Measurements from ENCODE around the gene YEATS2. TPM values are rescaled to one million over a fixed set of nuclear protein-coding genes. Genes with fewer than 3 reads are reported as not detected.

YEATS2 gene
- polyA plus RNA-seq, 2 of the 4 experiments (the other 2 are of a cell fraction) = 11.2 to 15.3 TPM

DNA sequence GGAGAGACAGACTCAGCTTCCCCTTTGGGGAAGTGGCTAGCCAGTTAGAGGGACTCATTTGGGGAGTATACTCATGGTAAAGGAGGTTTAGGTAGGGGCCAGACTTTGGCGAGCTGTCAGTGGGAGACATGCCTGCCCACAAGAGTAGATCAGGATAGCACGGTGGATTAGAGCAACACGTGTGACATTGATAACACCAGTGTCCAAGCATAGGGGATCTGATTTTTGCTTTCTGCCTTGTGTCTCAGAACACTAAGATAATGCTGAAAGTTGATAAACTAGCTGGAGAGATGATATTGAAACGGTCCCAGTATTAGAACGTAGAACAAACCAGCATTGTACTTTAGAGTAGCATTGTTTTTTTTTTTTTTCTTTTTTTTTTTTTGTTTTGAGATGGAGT lies 101.9 kb downstream of the YEATS2 start:
- 90% methylated on average over 5 of the region's 5 CpGs for WGBS (ENCODE audit: missing lambda C conversion rate)
- H3K27ac ChIP-seq = no peak overlapping the region
- DNase-seq (ENCODE audit: low read depth in 1 of 2, low spot score in 1 of 2) (no peak), FAIRE-seq (no peak), ATAC-seq (no peak)
- no peaks in the 10 kb centered on the region for H3K4me1 ChIP-seq
- no peak overlapping the region for H3K4me3 ChIP-seq
- ChIA-PET POLR2A (no interaction called here), CTCF (no interaction called here)
- no peak overlapping the region for H3K4me2 ChIP-seq
- H3K9me3 ChIP-seq = no peaks in the 10 kb centered on the region
- no peak for TF ChIP-seq POLR2A (IDR thresholded peaks at IDR 0.05; ENCODE audit: low read length)
- TF ChIP-seq, protein P1, sequence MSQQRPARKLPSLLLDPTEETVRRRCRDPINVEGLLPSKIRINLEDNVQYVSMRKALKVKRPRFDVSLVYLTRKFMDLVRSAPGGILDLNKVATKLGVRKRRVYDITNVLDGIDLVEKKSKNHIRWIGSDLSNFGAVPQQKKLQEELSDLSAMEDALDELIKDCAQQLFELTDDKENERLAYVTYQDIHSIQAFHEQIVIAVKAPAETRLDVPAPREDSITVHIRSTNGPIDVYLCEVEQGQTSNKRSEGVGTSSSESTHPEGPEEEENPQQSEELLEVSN (IDR thresholded peaks at IDR 0.05; ENCODE audit: borderline replicate concordance, low read depth) = no peak
- TF ChIP-seq NFE2L2 (conservative IDR thresholded peaks at IDR 0.05; ENCODE audit: low read length) = no peak
- no peak for TF ChIP-seq ZC3H11A (IDR thresholded peaks at IDR 0.05)
- no peak for TF ChIP-seq CHD4 (IDR thresholded peaks at IDR 0.05; ENCODE audit: borderline replicate concordance)
- TF ChIP-seq ESRRA (IDR thresholded peaks at IDR 0.05; ENCODE audit: borderline replicate concordance, low read length) = no peak

GRCh38 chr3:183800243-183800863 lies 102.8 kb downstream of the YEATS2 start:
- no peak overlapping the region for H3K4me3 ChIP-seq
- TF ChIP-seq JUNB (IDR thresholded peaks at IDR 0.05) = no peak
- no peak for TF ChIP-seq POLR2A (IDR thresholded peaks at IDR 0.05; ENCODE audit: low read length)
- TF ChIP-seq EHF (CRISPR knock-in tag; IDR thresholded peaks at IDR 0.05) = no peak
- TF ChIP-seq RAD21 (conservative IDR thresholded peaks at IDR 0.05 in 1 of 2, IDR thresholded peaks at IDR 0.05 in 1 of 2) = no peak
- no peak for TF ChIP-seq EP300 (IDR thresholded peaks at IDR 0.05)
- TF ChIP-seq, protein P1 (IDR thresholded peaks at IDR 0.05; ENCODE audit: borderline replicate concordance, low read depth) = no peak
- no peak for TF ChIP-seq FOSL2 (IDR thresholded peaks at IDR 0.05)
- no peak for TF ChIP-seq FOSL2 (CRISPR knock-in tag; IDR thresholded peaks at IDR 0.05)
- H3K27ac ChIP-seq = no peak overlapping the region
- POLR2A ChIA-PET = no interaction called here
- no peak overlapping the region for H3K4me2 ChIP-seq
- H3K9me3 ChIP-seq = no peaks in the 10 kb centered on the region
- WGBS (ENCODE audit: missing lambda C conversion rate) = 92% methylated on average over 8 of the region's 8 CpGs
- H3K4me1 ChIP-seq = no peaks in the 10 kb centered on the region
- CTCF ChIA-PET = interaction anchor here (1.4 to 1.5 kb wide), 2 partner anchors 17 to 26 kb away, joined by 3 read pairs; no protein-coding TSS in a partner anchor
- ATAC-seq = no peak; a peak in 1 of 6 replicates
- DNase-seq (ENCODE audit: low read depth in 1 of 2, low spot score in 1 of 2) = no peak
- FAIRE-seq = no peak

- ATAC-seq (no peak), DNase-seq (ENCODE audit: low read depth in 1 of 2, low spot score in 1 of 2) (no peak), FAIRE-seq (no peak)
- Histone ChIP-seq H3K4me3 (no peak overlapping the region), H3K4me1 (no peaks in the 10 kb centered on the region), H3K9me3 (no peaks in the 10 kb centered on the region), H3K27ac (no peak overlapping the region), H3K4me2 (no peak overlapping the region)
- CTCF ChIA-PET = interaction anchor here (0.6 to 1.6 kb wide), 4 partner anchors 16 to 444 kb away, joined by 3 to 5 read pairs (median 3); no protein-coding TSS in a partner anchor
- POLR2A ChIA-PET = no interaction called here
- no peak for TF ChIP-seq SREBF2 (IDR thresholded peaks at IDR 0.05)
- WGBS (ENCODE audit: missing lambda C conversion rate) = 94% methylated on average over 5 of the region's 5 CpGs
Measured at GRCh38 chr3:183801601-183802000, 104.0 kb downstream of the YEATS2 start.

- H3K4me1 ChIP-seq = no peaks in the 10 kb centered on the region
- POLR2A ChIA-PET = no interaction called here
Measured at GRCh38 chr3:183802989-183803388, 105.4 kb downstream of the YEATS2 start.

More at GRCh38 chr3:183802989-183803388, 105.4 kb downstream of the YEATS2 start:
- ATAC-seq = no peak
- H3K9me3 ChIP-seq = no peaks in the 10 kb centered on the region
- TF ChIP-seq HOXB13 (CRISPR knock-in tag; IDR thresholded peaks at IDR 0.05; ENCODE audit: low read depth) (no peak), USF2 (IDR thresholded peaks at IDR 0.05) (no peak), ZFP36 (IDR thresholded peaks at IDR 0.05; ENCODE audit: borderline replicate concordance, partially characterized antibody) (no peak), ZC3H11A (IDR thresholded peaks at IDR 0.05) (no peak), MAFK (IDR thresholded peaks at IDR 0.05; ENCODE audit: partially characterized antibody) (no peak), CEBPB (IDR thresholded peaks at IDR 0.05) (no peak), GATA3 (IDR thresholded peaks at IDR 0.05; ENCODE audit: borderline replicate concordance) (no peak), MAX (IDR thresholded peaks at IDR 0.05) (no peak), KDM1A (IDR thresholded peaks at IDR 0.05; ENCODE audit: low read depth) (no peak), HOXA7 (CRISPR knock-in tag; IDR thresholded peaks at IDR 0.05) (no peak), RNF2 (IDR thresholded peaks at IDR 0.05; ENCODE audit: borderline replicate concordance, low read depth) (no peak), ZSCAN20 (CRISPR knock-in tag; IDR thresholded peaks at IDR 0.05) (no peak), EHF (CRISPR knock-in tag; IDR thresholded peaks at IDR 0.05) (no peak), FOSB (CRISPR knock-in tag; IDR thresholded peaks at IDR 0.05) (no peak), NR3C1 (IDR thresholded peaks at IDR 0.05) (no peak)
- TF ChIP-seq, protein P2, sequence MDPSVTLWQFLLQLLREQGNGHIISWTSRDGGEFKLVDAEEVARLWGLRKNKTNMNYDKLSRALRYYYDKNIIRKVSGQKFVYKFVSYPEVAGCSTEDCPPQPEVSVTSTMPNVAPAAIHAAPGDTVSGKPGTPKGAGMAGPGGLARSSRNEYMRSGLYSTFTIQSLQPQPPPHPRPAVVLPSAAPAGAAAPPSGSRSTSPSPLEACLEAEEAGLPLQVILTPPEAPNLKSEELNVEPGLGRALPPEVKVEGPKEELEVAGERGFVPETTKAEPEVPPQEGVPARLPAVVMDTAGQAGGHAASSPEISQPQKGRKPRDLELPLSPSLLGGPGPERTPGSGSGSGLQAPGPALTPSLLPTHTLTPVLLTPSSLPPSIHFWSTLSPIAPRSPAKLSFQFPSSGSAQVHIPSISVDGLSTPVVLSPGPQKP (IDR thresholded peaks at IDR 0.05; ENCODE audit: low read depth, low read length) = no peak
- TF ChIP-seq, protein P3, sequence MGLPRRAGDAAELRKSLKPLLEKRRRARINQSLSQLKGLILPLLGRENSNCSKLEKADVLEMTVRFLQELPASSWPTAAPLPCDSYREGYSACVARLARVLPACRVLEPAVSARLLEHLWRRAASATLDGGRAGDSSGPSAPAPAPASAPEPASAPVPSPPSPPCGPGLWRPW (IDR thresholded peaks at IDR 0.05) = no peak
- CTCF ChIA-PET = interaction anchor here (1.1 to 1.6 kb wide), 2 partner anchors 13 to 15 kb away, joined by 3 to 5 read pairs; no protein-coding TSS in a partner anchor
- no peak overlapping the region for H3K4me3 ChIP-seq
- H3K4me2 ChIP-seq = no peak overlapping the region
- no peak overlapping the region for H3K27ac ChIP-seq
- no peak for FAIRE-seq
- DNase-seq (ENCODE audit: low read depth in 1 of 2, low spot score in 1 of 2) = no peak
- WGBS (ENCODE audit: missing lambda C conversion rate) = 86% methylated on average over 5 of the region's 6 CpGs
